Measurements from ENCODE around the gene TCF7L2.

TCF7L2 gene

GRCh38 chr10:113025487-113025886 is 75.4 kb downstream of the TCF7L2 start:
- no peak for FAIRE-seq

- no peak for FAIRE-seq
Measured at GRCh38 chr10:113026679-113027078, 76.6 kb downstream of the TCF7L2 start.

GRCh38 chr10:113027230-113027573 is 77.2 kb downstream of the TCF7L2 start:
- no peak for FAIRE-seq

- no peak for FAIRE-seq
Measured at GRCh38 chr10:113027574-113028455, 77.8 kb downstream of the TCF7L2 start.

- FAIRE-seq = no peak
Measured at GRCh38 chr10:113028456-113029440, 78.7 kb downstream of the TCF7L2 start.

- FAIRE-seq = no peak
Measured at GRCh38 chr10:113030453-113030852, 80.4 kb downstream of the TCF7L2 start.

GRCh38 chr10:113031147-113031546 is 81.1 kb downstream of the TCF7L2 start:
- no peak for FAIRE-seq

GRCh38 chr10:113033991-113034390 is 83.9 kb downstream of the TCF7L2 start:
- FAIRE-seq = no peak

- no peak for FAIRE-seq
Measured at GRCh38 chr10:113035732-113036312, 85.8 kb downstream of the TCF7L2 start.

- no peak for FAIRE-seq
Measured at GRCh38 chr10:113036619-113037018, 86.6 kb downstream of the TCF7L2 start.

- no peak for FAIRE-seq
Measured at GRCh38 chr10:113037218-113037617, 87.2 kb downstream of the TCF7L2 start.

GRCh38 chr10:113038183-113038582 is 88.1 kb downstream of the TCF7L2 start:
- FAIRE-seq = no peak

GRCh38 chr10:113038985-113039384 is 88.9 kb downstream of the TCF7L2 start:
- FAIRE-seq = no peak

GRCh38 chr10:113041324-113041723 is 91.3 kb downstream of the TCF7L2 start:
- no peak for FAIRE-seq

GRCh38 chr10:113041841-113042750 is 92.0 kb downstream of the TCF7L2 start:
- FAIRE-seq = no peak

- FAIRE-seq = no peak
Measured at GRCh38 chr10:113042868-113043267, 92.8 kb downstream of the TCF7L2 start.

GRCh38 chr10:113044016-113044755 is 94.1 kb downstream of the TCF7L2 start:
- FAIRE-seq = no peak

- FAIRE-seq = no peak
Measured at GRCh38 chr10:113045147-113046055, 95.4 kb downstream of the TCF7L2 start.

- FAIRE-seq = no peak
Measured at GRCh38 chr10:113047151-113047550, 97.1 kb downstream of the TCF7L2 start.

- FAIRE-seq = no peak
Measured at GRCh38 chr10:113047605-113047962, 97.5 kb downstream of the TCF7L2 start.
